ENCODE measurements around the gene MED29.

GRCh38 chr19:39432677-39433025 is 41.5 kb downstream of the MED29 start:
- no peak for TF ChIP-seq CTCF (IDR thresholded peaks at IDR 0.05)
- no peak for TF ChIP-seq POLR2AphosphoS5 (IDR thresholded peaks at IDR 0.05)
- no peak for TF ChIP-seq POLR2A (IDR thresholded peaks at IDR 0.05)

All from stomach (tissue), 4 donors.